GM23248 (cell line): ENCODE data around the gene GPR132. TPM values are rescaled to one million over a fixed set of nuclear protein-coding genes. Genes with fewer than 3 reads are reported as not detected.
A peak's percentile ranks its signal among the peaks of the same experiment; 100 is the strongest.

Experiments used
- DNase-seq: peaks from one replicate; pipeline ENCODE4 v3.0.0-alpha.2; 2015
- H2AFZ ChIP-seq: fragments of 200-600 bp; sonication (generic); 2 replicates; pipeline ENCODE4 v1.6.1; 2016; ENCODE audit warnings: antibody characterized with exemption
- H3F3A ChIP-seq: fragments of 200-600 bp; sonication (generic); 2 replicates; pipeline ENCODE4 v1.6.1; 2016; ENCODE audit warnings: mild to moderate bottlenecking, antibody characterized with exemption, mixed run types; ENCODE audit not compliant: insufficient read depth
- H3K27ac ChIP-seq: fragments of 200-600 bp; sonication (generic); 2 replicates; pipeline ENCODE4 v1.5.1; 2016; ENCODE audit warnings: mild to moderate bottlenecking
- H3K27me3 ChIP-seq: fragments of 200-600 bp; sonication (generic); replicated peaks from 2 replicates; pipeline ENCODE4 v1.6.1; 2016; ENCODE audit warnings: mild to moderate bottlenecking; ENCODE audit not compliant: insufficient read depth
- H3K36me3 ChIP-seq: fragments of 200-600 bp; sonication (generic); 2 replicates; pipeline ENCODE4 v1.6.1; 2016; ENCODE audit warnings: low read depth, mild to moderate bottlenecking
- H3K4me1 ChIP-seq: fragments of 200-600 bp; sonication (generic); 2 replicates; pipeline ENCODE4 v1.6.1; 2016; ENCODE audit warnings: mild to moderate bottlenecking; ENCODE audit not compliant: insufficient read depth
- H3K4me2 ChIP-seq: fragments of 200-600 bp; sonication (generic); one replicate; pipeline ENCODE4 v1.6.1; 2016; ENCODE audit warnings: mild to moderate bottlenecking; ENCODE audit not compliant: unreplicated experiment
- H3K4me3 ChIP-seq: fragments of 200-600 bp; sonication (generic); 2 replicates; pipeline ENCODE4 v1.5.1; 2016; ENCODE audit warnings: mild to moderate bottlenecking
- H3K79me2 ChIP-seq: fragments of 200-600 bp; sonication (generic); 2 replicates; pipeline ENCODE4 v1.6.1; 2016; ENCODE audit warnings: mild to moderate bottlenecking; ENCODE audit not compliant: insufficient read depth
- H3K9ac ChIP-seq: fragments of 200-600 bp; sonication (generic); 2 replicates; pipeline ENCODE4 v1.6.1; 2016; ENCODE audit warnings: mild to moderate bottlenecking
- H3K9me2 ChIP-seq: fragments of 200-600 bp; sonication (generic); 2 replicates; pipeline ENCODE4 v1.6.1; 2016; ENCODE audit warnings: mixed run types, mild to moderate bottlenecking, moderate library complexity; ENCODE audit not compliant: insufficient read depth
- H3K9me3 ChIP-seq: fragments of 200-600 bp; sonication (generic); one replicate; pipeline ENCODE4 v1.6.1; 2017; ENCODE audit warnings: low read depth
- H4K20me1 ChIP-seq: fragments of 200-600 bp; sonication (generic); 2 replicates; pipeline ENCODE4 v1.6.0; 2016; ENCODE audit not compliant: insufficient read depth
- EZH2 ChIP-seq: fragments of 200-600 bp; sonication (generic); IDR thresholded peaks from 2 replicates; pipeline ENCODE4 v1.6.1; 2018; ENCODE audit warnings: antibody characterized with exemption, mild to moderate bottlenecking; ENCODE audit not compliant: insufficient read depth, poor library complexity, severe bottlenecking
- EZH2phosphoT487 ChIP-seq: fragments of 200-600 bp; sonication (generic); IDR thresholded peaks from 2 replicates; pipeline ENCODE4 v1.6.1; 2018; ENCODE audit warnings: antibody characterized with exemption, moderate library complexity, mild to moderate bottlenecking, low read depth; ENCODE audit not compliant: insufficient read depth
- WGBS, 2 experiments: methylation state at CpG; one replicate each; pipeline ENCODE4 v1.1.6; 2015 to 2017; ENCODE audit warnings: low lambda C conversion rate in 2 of 2, low coverage in 1 of 2; ENCODE audit errors: missing lambda C conversion rate in 2 of 2; 5-methylcytosine and 5-hydroxymethylcytosine counted together
- in situ Hi-C: fragments of 300-500 bp; cut with MboI; formaldehyde crosslinking; loops from 2 replicates; pipeline ENCODE4 v1.15.0; 2020
- polyA plus RNA-seq: library from polyadenylated mRNA; unstranded; fragments of >200 nt; fragmentation: Nextera tagmentation; extraction: Ambion mirVana; gene quantifications from 2 replicates; pipeline ENCODE4 v1.2.1, GENCODE V29; 2016
- total RNA-seq: library from RNA; depleted of rRNA; stranded (reverse); fragments of >200 nt; shearing (Covaris generic); gene quantifications from 2 replicates; pipeline ENCODE4 v1.2.3, GENCODE V29; 2014

Gene GPR132
- total and polyA plus RNA-seq, 2 experiments from 2014 or later, result not detected

DNA sequence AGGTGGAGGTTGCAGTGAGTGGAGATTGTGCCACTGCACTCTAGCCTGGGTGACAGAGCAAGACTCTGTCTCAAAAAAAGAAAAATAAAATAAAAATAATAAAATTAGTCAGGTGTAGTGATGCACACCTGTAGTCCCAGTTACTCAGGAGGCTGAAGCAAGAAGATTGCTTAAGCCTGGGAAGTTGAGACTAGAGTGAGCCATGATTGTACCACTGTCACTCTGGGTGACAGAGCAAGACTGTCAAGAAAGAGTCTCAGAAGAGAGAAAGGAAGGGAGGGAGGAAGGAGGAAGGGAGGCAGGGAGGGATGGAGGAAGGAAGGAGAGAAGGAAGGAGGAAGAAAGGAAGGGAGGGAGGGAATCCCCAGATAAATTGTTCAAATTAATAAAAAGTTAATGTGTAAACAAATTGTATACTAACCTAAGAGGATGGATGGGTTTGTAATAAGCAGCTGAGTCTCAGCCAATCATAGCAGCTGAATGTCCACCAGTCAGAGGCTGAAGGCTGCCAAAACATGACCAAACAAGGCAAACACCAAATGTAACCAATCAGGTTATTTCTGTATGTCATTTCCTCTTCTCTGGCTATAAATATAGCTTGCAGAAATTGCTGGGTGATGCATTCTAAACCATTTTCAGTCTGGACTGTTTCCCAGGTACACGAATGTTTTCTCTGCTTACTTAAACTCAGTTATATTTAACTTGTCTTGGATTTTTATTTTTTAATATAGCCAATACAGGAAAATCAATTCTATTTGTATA lies 38.2 kb downstream of the GPR132 start:
- no peaks in the 10 kb centered on the region for H3K27me3 ChIP-seq
- peak; percentile 46 for DNase-seq
- H3F3A ChIP-seq, result peaks cover 59% of the 10 kb centered on the region
- H3K79me2 ChIP-seq, result peaks cover 7% of the 10 kb centered on the region; the same call in 1 of the 2 replicates
- no peaks in the 10 kb centered on the region for H4K20me1 ChIP-seq
- H3K9me2 ChIP-seq, result no peaks in the 10 kb centered on the region
- H3K9ac ChIP-seq, result no peak overlapping the region
- no peak overlapping the region for H3K4me2 ChIP-seq
- TF ChIP-seq EZH2phosphoT487 (no peak), EZH2 (no peak)
- no peaks in the 10 kb centered on the region for H3K36me3 ChIP-seq
- no peak overlapping the region for H2AFZ ChIP-seq
- H3K27ac ChIP-seq, result peak overlapping the region; percentile 62
- 19 to 20% methylated on average over 1 of the region's 1 CpG for WGBS, 2 experiments
- H3K9me3 ChIP-seq, result no peaks in the 10 kb centered on the region
- no peak overlapping the region for H3K4me3 ChIP-seq
- in situ Hi-C loops, result no loop called here
- peaks cover 48% of the 10 kb centered on the region for H3K4me1 ChIP-seq

DNA sequence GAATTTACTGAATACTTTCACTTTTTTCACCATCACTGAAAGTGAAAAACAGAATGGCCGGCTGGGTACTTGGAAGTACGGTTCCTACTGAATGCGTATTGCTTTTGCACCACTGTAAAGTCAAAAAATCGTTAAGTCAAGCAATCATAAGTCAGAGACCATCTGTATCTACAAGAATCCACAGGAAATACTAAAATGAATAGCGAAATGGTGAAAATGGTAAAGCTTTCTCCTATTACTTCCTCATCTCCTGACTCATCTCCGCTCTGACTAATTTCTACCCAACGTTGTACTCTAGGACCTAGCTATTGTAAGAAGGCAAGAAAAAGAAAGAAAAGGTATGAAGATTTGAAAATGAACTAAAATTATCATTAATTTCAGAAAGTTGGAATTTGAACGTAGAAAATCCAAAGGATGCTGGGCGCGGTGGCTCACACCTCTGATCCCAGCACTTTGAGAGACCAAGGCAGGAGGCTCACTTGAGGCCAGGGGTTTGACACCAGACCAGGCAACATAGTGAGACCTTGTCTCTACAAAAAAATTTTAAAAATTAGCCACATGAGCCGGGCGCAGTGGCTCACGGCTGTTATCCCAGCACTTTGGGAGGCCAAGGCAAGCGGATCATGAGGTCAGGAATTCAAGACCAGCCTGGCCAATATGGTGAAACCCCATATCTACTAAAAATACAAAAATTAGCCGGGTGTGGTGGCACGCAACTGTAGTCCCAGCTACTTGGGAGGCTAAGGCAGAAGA lies 39.0 kb downstream of the GPR132 start:
- Histone ChIP-seq H3K4me2 (peak overlapping the region; percentile 18), H3K4me1 (peaks cover 48% of the 10 kb centered on the region), H3K4me3 (no peak overlapping the region), H3K9me2 (no peaks in the 10 kb centered on the region), H3K27me3 (no peaks in the 10 kb centered on the region), H3F3A (peaks cover 64% of the 10 kb centered on the region), H3K79me2 (peaks cover 13% of the 10 kb centered on the region), H3K9me3 (no peaks in the 10 kb centered on the region), H3K36me3 (no peaks in the 10 kb centered on the region), H2AFZ (no peak overlapping the region), H3K9ac (no peak overlapping the region; the same call in 1 of the 2 replicates), H4K20me1 (no peaks in the 10 kb centered on the region), H3K27ac (peak overlapping the region; percentile 94)
- WGBS, 2 experiments, result 78 to 81% methylated on average over 16 of the region's 16 CpGs
- DNase-seq, result peak; percentile 68
- in situ Hi-C loops, result no loop called here
- no peak for TF ChIP-seq EZH2phosphoT487
- TF ChIP-seq EZH2, result no peak

GRCh38 chr14:105025429-105025828 lies 39.8 kb downstream of the GPR132 start:
- Histone ChIP-seq H3K4me1 (peaks cover 48% of the 10 kb centered on the region), H3F3A (peaks cover 64% of the 10 kb centered on the region), H3K9ac (peak overlapping the region; percentile 33), H3K4me3 (no peak overlapping the region), H3K27ac (peak overlapping the region; percentile 94), H3K27me3 (no peaks in the 10 kb centered on the region), H3K4me2 (peak overlapping the region; percentile 18), H3K9me3 (no peaks in the 10 kb centered on the region), H3K79me2 (peaks cover 17% of the 10 kb centered on the region), H3K36me3 (no peaks in the 10 kb centered on the region), H4K20me1 (no peaks in the 10 kb centered on the region), H2AFZ (no peak overlapping the region), H3K9me2 (no peaks in the 10 kb centered on the region)
- in situ Hi-C loops, result no loop called here
- no peak for DNase-seq
- no peak for TF ChIP-seq EZH2phosphoT487
- no peak for TF ChIP-seq EZH2
- 97 to 99% methylated on average over 6 of the region's 6 CpGs for WGBS, 2 experiments

- Histone ChIP-seq H3K4me1 (peaks cover 55% of the 10 kb centered on the region), H3K4me3 (peak overlapping the region; percentile 37), H3K9me2 (no peaks in the 10 kb centered on the region), H3K27ac (peak overlapping the region; percentile 94), H3K79me2 (peaks cover 31% of the 10 kb centered on the region), H2AFZ (no peak overlapping the region), H3K9ac (peak overlapping the region; percentile 54), H3F3A (peaks cover 71% of the 10 kb centered on the region), H3K27me3 (no peaks in the 10 kb centered on the region), H4K20me1 (no peaks in the 10 kb centered on the region), H3K36me3 (no peaks in the 10 kb centered on the region), H3K4me2 (peak overlapping the region; percentile 96), H3K9me3 (no peaks in the 10 kb centered on the region)
- 71 to 73% methylated on average over 4 of the region's 4 CpGs for WGBS, 2 experiments
- in situ Hi-C loops, result no loop called here
- TF ChIP-seq EZH2phosphoT487, result no peak
- TF ChIP-seq EZH2, result no peak
- DNase-seq, result peak; percentile 78
Measured at GRCh38 chr14:105023791-105024480, 41.3 kb downstream of the GPR132 start.
